OCI-LY1 (cell line): ENCODE data around the gene WAS.

Source experiments
- CTCF ChIP-seq: fragments of 200-600 bp; sonication (generic), shearing (Covaris generic); IDR thresholded peaks from 2 replicates; pipeline ENCODE4 v1.5.1; 2017; ENCODE audit warnings: mild to moderate bottlenecking, antibody characterized with exemption, low read length, moderate library complexity, mixed read lengths
- EZH2 ChIP-seq: fragments of 200-600 bp; sonication (generic), shearing (Covaris generic); IDR thresholded peaks from 2 replicates; pipeline ENCODE4 v1.8.0; 2017; ENCODE audit warnings: borderline replicate concordance, mixed run types, mild to moderate bottlenecking, antibody characterized with exemption, low read length, moderate library complexity, mixed read lengths

DNA sequence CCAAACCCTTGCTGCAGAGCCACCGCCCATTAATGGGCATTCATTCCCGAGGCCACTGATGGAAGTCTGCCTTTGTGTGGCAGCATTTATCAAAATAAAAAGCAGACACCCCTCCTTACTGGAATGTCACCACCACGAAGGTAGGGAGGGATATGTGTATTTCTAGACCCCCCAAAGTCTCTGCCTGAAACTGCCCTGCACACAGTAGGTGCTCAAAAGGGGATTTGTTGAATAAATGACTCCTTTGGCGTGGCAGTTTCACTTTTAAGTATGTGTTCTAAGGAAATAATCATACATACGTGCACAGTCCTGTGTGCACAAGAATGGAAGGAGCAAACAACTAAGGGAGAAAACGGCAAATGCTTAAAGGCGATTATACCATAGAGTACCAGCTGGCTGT lies 54.3 kb downstream of the WAS start:
- TF ChIP-seq CTCF (no peak), EZH2 (no peak)
